Mesothelial cell of epicardium (in vitro differentiated cells): ENCODE results near the gene WAPL. TPM values are rescaled to one million over a fixed set of nuclear protein-coding genes. Genes with fewer than 3 reads are reported as not detected.
"Not testable (repeated sequence)": the region's sequence is repeated elsewhere in the genome, so short reads cannot be mapped to it uniquely, and the experiment has no call there.

ENCODE experiments used
- DNase-seq, 2 experiments: peaks; one replicate each; pipeline ENCODE4 v3.0.0; 2021; ENCODE audit warnings: low spot score in 2 of 2; ENCODE audit not compliant: unreplicated experiment in 2 of 2
- H3K27ac Mint-ChIP-seq: 2 replicates; pipeline ENCODE4 v1.8.0; 2021; ENCODE audit warnings: mixed read lengths
- H3K27me3 Mint-ChIP-seq: 2 replicates; pipeline ENCODE4 v1.8.0; 2021; ENCODE audit warnings: low read depth, mixed read lengths
- H3K36me3 Mint-ChIP-seq: 2 replicates; pipeline ENCODE4 v1.8.0; 2021; ENCODE audit warnings: mixed read lengths
- H3K4me1 Mint-ChIP-seq: 2 replicates; pipeline ENCODE4 v1.8.0; 2021; ENCODE audit warnings: mixed read lengths
- H3K4me3 Mint-ChIP-seq: 2 replicates; pipeline ENCODE4 v1.8.0; 2021; ENCODE audit warnings: mild to moderate bottlenecking, moderate library complexity, mixed read lengths
- H3K9me3 Mint-ChIP-seq: 2 replicates; pipeline ENCODE4 v1.8.0; 2021; ENCODE audit warnings: mixed read lengths
- CTCF ChIP-seq: fragments of 200-600 bp; sonication (generic); IDR thresholded peaks from one replicate; pipeline ENCODE4 v1.5.0; 2021; ENCODE audit warnings: antibody characterized with exemption; ENCODE audit not compliant: unreplicated experiment
- total RNA-seq: library from RNA; stranded (reverse); gene quantifications from 3 replicates; pipeline ENCODE4 v1.2.1, GENCODE V29; 2021

WAPL gene, protein sequence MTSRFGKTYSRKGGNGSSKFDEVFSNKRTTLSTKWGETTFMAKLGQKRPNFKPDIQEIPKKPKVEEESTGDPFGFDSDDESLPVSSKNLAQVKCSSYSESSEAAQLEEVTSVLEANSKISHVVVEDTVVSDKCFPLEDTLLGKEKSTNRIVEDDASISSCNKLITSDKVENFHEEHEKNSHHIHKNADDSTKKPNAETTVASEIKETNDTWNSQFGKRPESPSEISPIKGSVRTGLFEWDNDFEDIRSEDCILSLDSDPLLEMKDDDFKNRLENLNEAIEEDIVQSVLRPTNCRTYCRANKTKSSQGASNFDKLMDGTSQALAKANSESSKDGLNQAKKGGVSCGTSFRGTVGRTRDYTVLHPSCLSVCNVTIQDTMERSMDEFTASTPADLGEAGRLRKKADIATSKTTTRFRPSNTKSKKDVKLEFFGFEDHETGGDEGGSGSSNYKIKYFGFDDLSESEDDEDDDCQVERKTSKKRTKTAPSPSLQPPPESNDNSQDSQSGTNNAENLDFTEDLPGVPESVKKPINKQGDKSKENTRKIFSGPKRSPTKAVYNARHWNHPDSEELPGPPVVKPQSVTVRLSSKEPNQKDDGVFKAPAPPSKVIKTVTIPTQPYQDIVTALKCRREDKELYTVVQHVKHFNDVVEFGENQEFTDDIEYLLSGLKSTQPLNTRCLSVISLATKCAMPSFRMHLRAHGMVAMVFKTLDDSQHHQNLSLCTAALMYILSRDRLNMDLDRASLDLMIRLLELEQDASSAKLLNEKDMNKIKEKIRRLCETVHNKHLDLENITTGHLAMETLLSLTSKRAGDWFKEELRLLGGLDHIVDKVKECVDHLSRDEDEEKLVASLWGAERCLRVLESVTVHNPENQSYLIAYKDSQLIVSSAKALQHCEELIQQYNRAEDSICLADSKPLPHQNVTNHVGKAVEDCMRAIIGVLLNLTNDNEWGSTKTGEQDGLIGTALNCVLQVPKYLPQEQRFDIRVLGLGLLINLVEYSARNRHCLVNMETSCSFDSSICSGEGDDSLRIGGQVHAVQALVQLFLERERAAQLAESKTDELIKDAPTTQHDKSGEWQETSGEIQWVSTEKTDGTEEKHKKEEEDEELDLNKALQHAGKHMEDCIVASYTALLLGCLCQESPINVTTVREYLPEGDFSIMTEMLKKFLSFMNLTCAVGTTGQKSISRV (N-terminal part only)
- total RNA-seq, result 42.8 to 43.4 TPM (median 43.3 TPM) in 3 replicates

- peak within 1 kb of the TSS; percentile 96 for H3K27ac Mint-ChIP-seq
- DNase-seq, result peak; percentile 87 to 96
- no peaks in the 10 kb centered on the region for H3K27me3 Mint-ChIP-seq
- peaks cover 12% of the 10 kb centered on the region for H3K36me3 Mint-ChIP-seq
- peaks cover 42% of the 10 kb centered on the region for H3K4me1 Mint-ChIP-seq
- H3K4me3 Mint-ChIP-seq, result peak within 1 kb of the TSS; percentile 96
- no peak for TF ChIP-seq CTCF
- no peaks in the 10 kb centered on the region for H3K9me3 Mint-ChIP-seq
Measured at GRCh38 chr10:86521678-86522509, at the start of gene WAPL. WAPL (minus strand) TSS chr10:86521792; CDS start chr10:86518069, 3,723 bp downstream.

DNA sequence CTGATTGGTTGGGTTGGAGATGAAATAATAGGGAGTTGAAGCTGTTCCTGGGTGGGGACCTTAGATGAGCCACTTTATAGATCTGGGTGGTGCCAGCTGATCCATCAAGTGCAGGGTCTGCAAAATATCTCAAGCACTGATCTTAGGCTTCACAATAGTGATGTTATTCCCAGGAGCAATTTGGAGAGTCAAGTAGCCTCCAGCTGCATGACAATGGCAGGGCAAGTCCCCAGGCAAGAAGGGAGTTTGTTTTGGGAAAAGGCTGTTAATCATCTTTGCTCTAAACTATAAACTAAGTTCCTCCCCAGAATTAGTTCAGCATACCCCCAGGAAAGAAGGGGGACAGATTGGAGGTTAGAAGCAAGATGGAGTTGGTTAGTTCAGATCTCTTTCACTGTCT lies 47.7 kb upstream of the WAPL start:
- no peaks in the 10 kb centered on the region for H3K4me1 Mint-ChIP-seq
- H3K9me3 Mint-ChIP-seq, result peaks cover 16% of the 10 kb centered on the region
- H3K27me3 Mint-ChIP-seq, result peaks cover 12% of the 10 kb centered on the region
- H3K27ac Mint-ChIP-seq, result no peak overlapping the region
- DNase-seq, result no peak
- no peaks in the 10 kb centered on the region for H3K36me3 Mint-ChIP-seq
- TF ChIP-seq CTCF, result no peak
- no peak overlapping the region for H3K4me3 Mint-ChIP-seq

DNA sequence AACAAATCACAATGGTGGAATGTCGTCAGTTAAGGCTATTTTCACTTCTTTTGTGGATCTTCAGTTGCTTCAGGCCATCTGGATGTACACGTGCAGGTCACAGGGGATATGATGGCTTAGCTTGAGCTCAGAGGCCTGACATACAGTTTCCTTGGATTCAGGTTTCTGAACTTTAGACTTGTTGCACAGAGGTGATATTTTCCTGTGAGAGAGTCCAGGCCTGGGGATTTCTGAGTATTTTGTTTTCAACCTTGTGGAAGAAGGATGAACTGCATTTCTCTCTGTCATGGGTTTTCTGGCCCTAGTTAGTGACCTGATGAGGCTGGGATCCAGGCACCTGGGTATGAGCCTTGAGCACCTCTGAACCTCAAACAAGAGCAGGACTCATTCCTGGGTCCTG lies 44.9 kb upstream of the WAPL start:
- DNase-seq, H3K4me1 Mint-ChIP-seq, H3K36me3 Mint-ChIP-seq, H3K27ac Mint-ChIP-seq, H3K4me3 Mint-ChIP-seq: not testable (repeated sequence)
- H3K9me3 Mint-ChIP-seq, result peaks cover 16% of the 10 kb centered on the region
- peak; percentile 38 for TF ChIP-seq CTCF
- peaks cover 12% of the 10 kb centered on the region for H3K27me3 Mint-ChIP-seq

DNA sequence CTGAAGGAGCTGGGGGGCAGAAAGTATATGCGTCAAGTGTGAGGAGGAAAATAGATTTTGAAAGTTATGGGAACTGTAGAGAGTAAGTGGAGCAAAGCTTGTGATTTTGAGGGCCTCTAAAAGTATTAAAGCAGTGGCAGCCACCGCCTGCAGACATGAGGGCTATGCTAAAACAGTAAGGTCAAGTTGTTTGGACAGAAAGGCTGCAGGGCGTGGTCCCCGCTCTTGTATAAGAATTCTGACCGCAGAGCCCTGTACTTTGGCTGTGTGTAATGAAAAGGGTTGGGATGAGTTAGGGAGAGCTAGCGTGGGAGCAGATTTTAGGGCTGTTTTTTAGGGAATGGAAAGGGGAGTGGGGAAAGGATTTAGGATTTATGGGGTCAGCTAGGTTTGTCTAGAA lies 41.7 kb upstream of the WAPL start:
- not testable (repeated sequence) for H3K4me3 Mint-ChIP-seq, H3K27ac Mint-ChIP-seq, DNase-seq

GRCh38 chr10:86558695-86559094 lies 37.1 kb upstream of the WAPL start:
- not testable (repeated sequence) for DNase-seq, H3K36me3 Mint-ChIP-seq, H3K27me3 Mint-ChIP-seq, H3K4me1 Mint-ChIP-seq, H3K9me3 Mint-ChIP-seq, H3K4me3 Mint-ChIP-seq, H3K27ac Mint-ChIP-seq

More for the DNA sequence above, 41.7 kb upstream of the WAPL start:
- peaks cover 12% of the 10 kb centered on the region for H3K27me3 Mint-ChIP-seq
- H3K4me1 Mint-ChIP-seq, H3K36me3 Mint-ChIP-seq, H3K9me3 Mint-ChIP-seq: not testable (repeated sequence)
